ENCODE measurements around the gene PAQR6.
A peak's percentile ranks its signal among the peaks of the same experiment; 100 is the strongest.
"Not testable (repeated sequence)": the region's sequence is repeated elsewhere in the genome, so short reads cannot be mapped to it uniquely, and the experiment has no call there.

PAQR6 gene

GRCh38 chr1:156221986-156222692 is 25.7 kb downstream of the PAQR6 start:
- in situ Hi-C loops (cut with MboI; ENCODE audit: low pct_unique_long_range_greater_than_20kb, low sequenced_read_pairs, unreplicated experiment): loop anchor here (10.0 kb wide), 1 partner anchor 77 kb away; no protein-coding TSS in a partner anchor
- TF ChIP-seq CTCF (IDR thresholded peaks at IDR 0.05; ENCODE audit: extremely low read depth, insufficient read depth, missing control alignments): no peak
- no peak for DNase-seq (ENCODE audit: low spot score)

GRCh38 chr1:156220226-156220625 is 27.6 kb downstream of the PAQR6 start:
- no peak for TF ChIP-seq CTCF (IDR thresholded peaks at IDR 0.05; ENCODE audit: extremely low read depth, insufficient read depth, missing control alignments)
- in situ Hi-C loops (cut with MboI; ENCODE audit: low pct_unique_long_range_greater_than_20kb, low sequenced_read_pairs, unreplicated experiment): loop anchor here (10.0 kb wide), 1 partner anchor 75 kb away; no protein-coding TSS in a partner anchor
- no peak for DNase-seq (ENCODE audit: low spot score)

GRCh38 chr1:156217871-156218270 is 30.0 kb downstream of the PAQR6 start:
- peak; percentile 55 for DNase-seq (ENCODE audit: low spot score)
- TF ChIP-seq CTCF (IDR thresholded peaks at IDR 0.05; ENCODE audit: extremely low read depth, insufficient read depth, missing control alignments): no peak

GRCh38 chr1:156216361-156217086 is 31.3 kb downstream of the PAQR6 start:
- DNase-seq (ENCODE audit: low spot score); in situ Hi-C loops (cut with MboI; ENCODE audit: low pct_unique_long_range_greater_than_20kb, low sequenced_read_pairs, unreplicated experiment): not testable (repeated sequence)

More at GRCh38 chr1:156217871-156218270, 30.0 kb downstream of the PAQR6 start:
- in situ Hi-C loops (cut with MboI; ENCODE audit: low pct_unique_long_range_greater_than_20kb, low sequenced_read_pairs, unreplicated experiment): no loop called here

- in situ Hi-C loops (cut with MboI; ENCODE audit: low pct_unique_long_range_greater_than_20kb, low sequenced_read_pairs, unreplicated experiment): no loop called here
- TF ChIP-seq CTCF (IDR thresholded peaks at IDR 0.05; ENCODE audit: extremely low read depth, insufficient read depth, missing control alignments): no peak
- no peak for DNase-seq (ENCODE audit: low spot score)
Observed at GRCh38 chr1:156214024-156214748, 33.7 kb downstream of the PAQR6 start.

GRCh38 chr1:156213644-156213966 is 34.3 kb downstream of the PAQR6 start:
- TF ChIP-seq CTCF (IDR thresholded peaks at IDR 0.05; ENCODE audit: extremely low read depth, insufficient read depth, missing control alignments): no peak
- peak; percentile 31 for DNase-seq (ENCODE audit: low spot score)
- in situ Hi-C loops (cut with MboI; ENCODE audit: low pct_unique_long_range_greater_than_20kb, low sequenced_read_pairs, unreplicated experiment): no loop called here
